ENCODE results near the gene CCNO. TPM values are rescaled to one million over a fixed set of nuclear protein-coding genes. Genes with fewer than 3 reads are reported as not detected.

The CCNO gene
- total RNA-seq, 1 experiment from 2014 or later, result 12.1 TPM

DNA sequence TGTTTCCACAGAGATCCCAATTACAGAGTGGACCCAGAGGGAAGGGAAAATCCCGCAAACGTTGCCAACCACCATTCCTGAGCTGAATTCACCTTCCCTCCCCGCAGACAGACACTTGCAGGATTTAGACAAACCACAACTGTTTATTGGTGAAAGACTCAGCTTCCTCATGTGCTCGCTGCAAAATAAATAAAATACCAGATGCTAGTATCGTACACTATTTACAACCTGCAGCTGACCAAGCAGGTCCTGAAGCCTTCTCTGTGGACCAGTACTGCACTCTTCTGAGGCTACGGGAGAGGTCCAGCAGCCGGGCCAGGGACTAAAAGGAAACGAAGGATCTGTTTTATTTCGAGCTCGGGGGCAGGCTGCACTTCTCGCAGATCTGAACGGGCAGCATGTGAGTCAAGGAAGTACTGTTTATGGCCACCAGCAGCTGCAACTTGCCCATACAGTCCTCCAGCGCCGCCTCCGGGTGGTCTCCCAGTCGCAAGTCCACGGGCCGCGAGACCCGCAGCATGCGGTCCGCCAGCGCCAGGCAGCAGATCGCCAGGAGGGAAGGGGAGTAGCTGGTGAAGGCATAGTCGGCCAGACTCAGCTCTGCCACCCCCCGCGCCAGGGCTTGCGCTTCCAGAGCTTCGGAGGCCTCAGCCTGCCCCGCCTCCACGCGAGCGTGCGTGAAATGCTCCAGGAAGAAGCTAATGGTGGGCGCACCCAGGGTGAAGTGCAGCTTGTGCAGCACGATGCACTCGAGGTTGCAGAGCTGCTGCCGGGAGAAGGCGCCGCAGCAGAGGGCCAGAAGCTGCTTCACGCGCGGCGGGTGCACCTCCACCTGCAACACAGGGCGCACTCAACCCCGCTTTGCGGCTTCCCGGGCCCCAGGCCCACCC, 2.1 kb downstream of the CCNO start:
- H3K27me3 ChIP-seq (ENCODE audit: insufficient read depth, low read length), result no peaks in the 10 kb centered on the region
- no peak overlapping the region for H2AFZ ChIP-seq (ENCODE audit: low read depth, low read length, poor library complexity, severe bottlenecking)
- H3K4me2 ChIP-seq (ENCODE audit: low read length), result peak overlapping the region; percentile 99
- no peak for TF ChIP-seq EZH2 (IDR thresholded peaks at IDR 0.05)
- TF ChIP-seq, protein P1, sequence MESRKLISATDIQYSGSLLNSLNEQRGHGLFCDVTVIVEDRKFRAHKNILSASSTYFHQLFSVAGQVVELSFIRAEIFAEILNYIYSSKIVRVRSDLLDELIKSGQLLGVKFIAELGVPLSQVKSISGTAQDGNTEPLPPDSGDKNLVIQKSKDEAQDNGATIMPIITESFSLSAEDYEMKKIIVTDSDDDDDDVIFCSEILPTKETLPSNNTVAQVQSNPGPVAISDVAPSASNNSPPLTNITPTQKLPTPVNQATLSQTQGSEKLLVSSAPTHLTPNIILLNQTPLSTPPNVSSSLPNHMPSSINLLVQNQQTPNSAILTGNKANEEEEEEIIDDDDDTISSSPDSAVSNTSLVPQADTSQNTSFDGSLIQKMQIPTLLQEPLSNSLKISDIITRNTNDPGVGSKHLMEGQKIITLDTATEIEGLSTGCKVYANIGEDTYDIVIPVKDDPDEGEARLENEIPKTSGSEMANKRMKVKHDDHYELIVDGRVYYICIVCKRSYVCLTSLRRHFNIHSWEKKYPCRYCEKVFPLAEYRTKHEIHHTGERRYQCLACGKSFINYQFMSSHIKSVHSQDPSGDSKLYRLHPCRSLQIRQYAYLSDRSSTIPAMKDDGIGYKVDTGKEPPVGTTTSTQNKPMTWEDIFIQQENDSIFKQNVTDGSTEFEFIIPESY (IDR thresholded peaks at IDR 0.05; ENCODE audit: extremely low read depth, insufficient replicate concordance, low read length), result no peak
- TF ChIP-seq, protein P2, sequence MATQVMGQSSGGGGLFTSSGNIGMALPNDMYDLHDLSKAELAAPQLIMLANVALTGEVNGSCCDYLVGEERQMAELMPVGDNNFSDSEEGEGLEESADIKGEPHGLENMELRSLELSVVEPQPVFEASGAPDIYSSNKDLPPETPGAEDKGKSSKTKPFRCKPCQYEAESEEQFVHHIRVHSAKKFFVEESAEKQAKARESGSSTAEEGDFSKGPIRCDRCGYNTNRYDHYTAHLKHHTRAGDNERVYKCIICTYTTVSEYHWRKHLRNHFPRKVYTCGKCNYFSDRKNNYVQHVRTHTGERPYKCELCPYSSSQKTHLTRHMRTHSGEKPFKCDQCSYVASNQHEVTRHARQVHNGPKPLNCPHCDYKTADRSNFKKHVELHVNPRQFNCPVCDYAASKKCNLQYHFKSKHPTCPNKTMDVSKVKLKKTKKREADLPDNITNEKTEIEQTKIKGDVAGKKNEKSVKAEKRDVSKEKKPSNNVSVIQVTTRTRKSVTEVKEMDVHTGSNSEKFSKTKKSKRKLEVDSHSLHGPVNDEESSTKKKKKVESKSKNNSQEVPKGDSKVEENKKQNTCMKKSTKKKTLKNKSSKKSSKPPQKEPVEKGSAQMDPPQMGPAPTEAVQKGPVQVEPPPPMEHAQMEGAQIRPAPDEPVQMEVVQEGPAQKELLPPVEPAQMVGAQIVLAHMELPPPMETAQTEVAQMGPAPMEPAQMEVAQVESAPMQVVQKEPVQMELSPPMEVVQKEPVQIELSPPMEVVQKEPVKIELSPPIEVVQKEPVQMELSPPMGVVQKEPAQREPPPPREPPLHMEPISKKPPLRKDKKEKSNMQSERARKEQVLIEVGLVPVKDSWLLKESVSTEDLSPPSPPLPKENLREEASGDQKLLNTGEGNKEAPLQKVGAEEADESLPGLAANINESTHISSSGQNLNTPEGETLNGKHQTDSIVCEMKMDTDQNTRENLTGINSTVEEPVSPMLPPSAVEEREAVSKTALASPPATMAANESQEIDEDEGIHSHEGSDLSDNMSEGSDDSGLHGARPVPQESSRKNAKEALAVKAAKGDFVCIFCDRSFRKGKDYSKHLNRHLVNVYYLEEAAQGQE (IDR thresholded peaks at IDR 0.05; ENCODE audit: low read depth), result no peak
- TF ChIP-seq YY1 (IDR thresholded peaks at IDR 0.05; ENCODE audit: extremely low read depth, insufficient replicate concordance, low read depth, low read length), result no peak
- TF ChIP-seq RAD21 (IDR thresholded peaks at IDR 0.05; ENCODE audit: low read depth), result no peak
- TF ChIP-seq JUND (IDR thresholded peaks at IDR 0.05), result no peak
- no peak for TF ChIP-seq SRF (IDR thresholded peaks at IDR 0.05; ENCODE audit: low read depth)
- TF ChIP-seq ZNF274 (IDR thresholded peaks at IDR 0.05; ENCODE audit: low read depth, low read length), result no peak
- TF ChIP-seq EGR1 (IDR thresholded peaks at IDR 0.05; ENCODE audit: low read depth), result no peak
- TF ChIP-seq TCF7L2 (IDR thresholded peaks at IDR 0.05; ENCODE audit: borderline replicate concordance, extremely low read depth, insufficient read depth, insufficient read length), result no peak
- H3K4me1 ChIP-seq (ENCODE audit: control insufficient read depth in 1 of 2, insufficient read depth in 2 of 2, low read length in 2 of 2), result peaks cover 16 to 35% of the 10 kb centered on the region in 2 experiments
- H3K79me2 ChIP-seq (ENCODE audit: insufficient read depth, low read length), result no peaks in the 10 kb centered on the region
- POLR2A ChIA-PET, result interaction anchor here (0.8 kb wide), 1 partner anchor 55 kb away, joined by 4 read pairs; no protein-coding TSS in a partner anchor
- H3K9me2 ChIP-seq (ENCODE audit: insufficient read depth), result no peaks in the 10 kb centered on the region
- no peak overlapping the region for H3K27ac ChIP-seq (ENCODE audit: low read depth, low read length)
- H3K36me3 ChIP-seq (ENCODE audit: control insufficient read depth in 1 of 2, insufficient read depth in 2 of 2, low read length in 2 of 2), result no peaks in the 10 kb centered on the region
- no peaks in the 10 kb centered on the region for H4K20me1 ChIP-seq (ENCODE audit: insufficient read depth)
- no TSS peak for BruUV-seq (replicated peaks)
- peak overlapping the region; percentile 64 to 94 for H3K4me3 ChIP-seq (replicated peaks in 1 of 2; ENCODE audit: low read depth in 1 of 2, low read length in 2 of 2)
- intact Hi-C loops (cut with micrococcal nuclease), result no loop called here
- ATAC-seq (no peak), DNase-seq (ENCODE audit: low read depth, low spot score) (no peak)
- CTCF ChIA-PET, result no interaction called here
- peak overlapping the region; percentile 88 for H3K9ac ChIP-seq (ENCODE audit: low read length)
- RAD21 ChIA-PET (ENCODE audit: low non-redundant PET in 1 of 2, low total read pairs in 2 of 2, uncharacterized antibody in 2 of 2, unreplicated experiment in 2 of 2), result no interaction called here
- no peaks in the 10 kb centered on the region for H3K9me3 ChIP-seq (ENCODE audit: control insufficient read depth in 1 of 2, insufficient read depth in 1 of 2, low read depth in 1 of 2, low read length in 2 of 2)
